Stimulated activated CD4-positive, alpha-beta T cell treated with anti-CD3 and anti-CD28 coated beads, Interleukin-15, amount 100 ng/mL, for 48 hours (primary cell): ENCODE results near the gene GEMIN7.

Experiments
- DNase-seq, 2 donors: peaks; one replicate each; pipeline ENCODE4 v3.0.0-alpha.2; 2020; ENCODE audit warnings: low read depth in 2 of 2

Gene GEMIN7

GRCh38 chr19:45128806-45129205 is 49.7 kb downstream of the GEMIN7 start:
- no peak for DNase-seq

- DNase-seq: no peak
Measured at GRCh38 chr19:45130236-45130635, 51.2 kb downstream of the GEMIN7 start.

- no peak for DNase-seq
Measured at GRCh38 chr19:45130888-45131615, 52.0 kb downstream of the GEMIN7 start.

GRCh38 chr19:45133661-45134060 is 54.6 kb downstream of the GEMIN7 start:
- no peak for DNase-seq

GRCh38 chr19:45135176-45135885 is 56.3 kb downstream of the GEMIN7 start:
- DNase-seq: no peak

GRCh38 chr19:45136507-45137178 is 57.6 kb downstream of the GEMIN7 start:
- DNase-seq: no peak

GRCh38 chr19:45137179-45137761 is 58.2 kb downstream of the GEMIN7 start:
- no peak for DNase-seq

- no peak for DNase-seq
Measured at GRCh38 chr19:45138303-45138751, 59.3 kb downstream of the GEMIN7 start.

GRCh38 chr19:45139286-45140143 is 60.5 kb downstream of the GEMIN7 start:
- DNase-seq: no peak

GRCh38 chr19:45140144-45140503 is 61.1 kb downstream of the GEMIN7 start:
- no peak for DNase-seq

- no peak for DNase-seq
Measured at GRCh38 chr19:45140533-45140932, 61.5 kb downstream of the GEMIN7 start.
